ENCODE data around the gene TFEB. TPM values are rescaled to one million over a fixed set of nuclear protein-coding genes. Genes with fewer than 3 reads are reported as not detected.

Gene TFEB
- total RNA-seq, 2 donors from 2014 or later, result 33.3 to 34.6 TPM

- ATAC-seq, result no peak
- no peak for DNase-seq
- intact Hi-C loops (cut with DNase I), result no loop called here
Observed at GRCh38 chr6:41728954-41729353, 6.5 kb downstream of the TFEB start.

DNA sequence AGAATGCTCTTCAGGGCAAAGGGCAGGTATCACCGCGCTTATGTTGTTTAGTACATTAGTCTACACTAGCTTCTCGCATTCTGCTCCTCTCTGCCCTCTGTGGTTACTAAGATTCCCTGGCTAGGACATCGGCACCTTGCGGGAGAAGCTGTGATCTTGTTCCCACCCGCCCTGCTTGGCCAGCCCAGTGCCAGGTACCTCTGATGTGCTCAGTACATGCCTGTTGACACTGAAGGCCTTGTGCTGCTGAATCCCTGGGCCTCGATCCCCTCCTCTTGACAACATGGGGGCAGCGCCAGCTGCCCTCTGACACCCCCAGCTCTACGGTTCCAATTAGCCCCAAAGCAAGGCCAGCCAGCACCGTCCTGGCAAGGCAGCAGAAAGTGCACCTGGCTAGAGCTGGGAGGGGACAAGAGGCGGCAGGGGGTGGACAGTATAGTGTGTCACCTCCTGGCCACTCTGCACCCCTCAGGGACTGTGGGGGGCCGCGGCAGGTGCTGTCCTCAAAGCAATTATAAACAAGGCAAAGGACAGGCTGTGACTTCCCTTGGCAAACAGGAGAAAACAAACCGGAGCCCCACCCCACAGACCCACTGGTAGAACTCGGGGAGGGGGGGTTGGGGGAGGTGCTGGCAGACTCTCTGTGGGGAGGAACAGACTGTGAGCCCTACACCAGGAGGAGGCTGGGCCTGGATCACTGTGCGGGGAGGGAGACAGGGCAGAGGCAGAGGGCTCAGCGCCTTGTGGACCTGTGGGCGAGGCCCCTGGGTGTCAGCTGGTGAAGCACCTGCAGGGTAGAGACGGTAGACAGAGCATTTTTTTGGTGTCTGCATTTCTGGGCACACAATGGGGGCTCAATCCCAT, 7.1 kb downstream of the TFEB start:
- ATAC-seq (peak; percentile 8 to 47), DNase-seq (no peak)
- intact Hi-C loops (cut with DNase I), result no loop called here

- ATAC-seq (no peak), DNase-seq (no peak)
- intact Hi-C loops (cut with DNase I), result no loop called here
Observed at GRCh38 chr6:41727705-41728072, 7.7 kb downstream of the TFEB start.

DNA sequence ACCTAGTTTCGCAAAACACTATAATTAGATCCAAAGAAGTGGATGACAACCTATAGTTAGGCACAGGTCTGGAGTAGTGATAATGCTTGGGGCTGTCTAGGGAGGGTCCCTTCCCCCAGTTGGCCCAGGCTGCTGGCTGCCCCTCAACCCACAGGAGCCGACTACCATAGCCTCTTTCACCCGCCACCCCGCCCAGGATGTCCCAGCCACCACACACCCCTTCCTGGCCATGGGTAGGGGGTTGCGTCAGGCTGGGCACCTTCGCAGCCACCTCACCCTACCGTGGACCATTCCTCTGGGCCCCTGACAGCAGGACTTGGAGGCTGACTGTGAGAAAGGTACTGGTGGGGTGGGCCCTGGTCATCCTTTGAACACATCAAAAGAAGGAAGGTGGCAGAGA, 8.5 kb downstream of the TFEB start:
- DNase-seq (no peak), ATAC-seq (no peak)
- intact Hi-C loops (cut with DNase I), result no loop called here

GRCh38 chr6:41724586-41725501, 10.6 kb downstream of the TFEB start:
- ATAC-seq (no peak), DNase-seq (no peak)
- intact Hi-C loops (cut with DNase I), result no loop called here

DNA sequence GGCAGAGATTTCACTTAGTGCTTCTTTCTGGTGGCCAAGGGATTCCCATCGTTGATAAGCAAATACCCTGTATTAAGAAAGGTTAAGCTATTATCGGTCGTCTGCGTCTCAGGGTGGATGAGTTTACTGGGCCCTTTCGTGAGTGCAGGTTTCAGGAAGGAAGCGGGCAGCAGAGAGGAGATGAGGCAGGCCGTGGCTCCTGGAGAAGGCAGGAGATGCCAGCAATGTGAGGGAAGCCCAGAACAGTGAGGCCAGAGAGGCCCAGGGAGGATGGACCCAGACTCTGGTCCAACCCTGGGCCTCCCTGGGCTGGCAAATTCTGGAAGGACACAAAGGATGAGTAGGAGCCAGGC, 11.2 kb downstream of the TFEB start:
- ATAC-seq, result peak in 1 of 2 donors; percentile 5
- DNase-seq, result no peak

DNA sequence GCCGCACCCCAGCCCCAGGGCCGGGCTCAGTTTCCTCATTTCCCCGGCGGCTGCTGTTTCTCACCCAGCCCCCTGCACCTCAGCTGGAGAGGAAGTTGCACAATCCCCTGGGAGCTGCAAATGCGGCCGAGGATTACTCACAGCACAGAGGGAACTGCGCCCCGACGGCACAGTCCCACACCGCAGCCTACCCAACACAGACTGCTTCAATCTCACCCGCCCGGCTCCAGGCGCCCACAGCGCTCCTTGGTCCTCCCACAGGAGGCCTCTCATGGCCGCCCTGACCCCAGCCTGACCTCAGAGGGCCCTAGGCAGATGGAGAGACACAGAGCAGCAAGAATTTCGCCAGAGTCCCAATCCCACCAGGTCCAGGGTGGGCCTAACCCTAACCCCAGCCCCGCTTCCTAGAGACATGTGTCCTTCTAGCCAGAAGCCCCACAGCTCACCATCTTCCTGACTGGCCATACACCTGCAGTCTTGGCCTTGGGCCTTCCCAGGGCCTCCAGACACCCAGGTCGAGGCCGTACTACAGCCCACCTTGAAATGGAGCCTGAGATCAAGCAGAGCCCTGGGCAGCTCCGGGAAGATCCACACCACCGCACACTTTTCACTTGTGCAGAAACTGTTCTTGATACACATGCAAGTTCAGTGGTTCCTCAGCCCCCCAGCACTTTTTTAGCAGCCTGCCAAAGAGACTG, 11.7 kb downstream of the TFEB start:
- peak; percentile 83 for DNase-seq
- intact Hi-C loops (cut with DNase I), result no loop called here
- peak; percentile 86 to 92 for ATAC-seq

More for the DNA sequence above, 11.2 kb downstream of the TFEB start:
- intact Hi-C loops (cut with DNase I), result no loop called here

DNA sequence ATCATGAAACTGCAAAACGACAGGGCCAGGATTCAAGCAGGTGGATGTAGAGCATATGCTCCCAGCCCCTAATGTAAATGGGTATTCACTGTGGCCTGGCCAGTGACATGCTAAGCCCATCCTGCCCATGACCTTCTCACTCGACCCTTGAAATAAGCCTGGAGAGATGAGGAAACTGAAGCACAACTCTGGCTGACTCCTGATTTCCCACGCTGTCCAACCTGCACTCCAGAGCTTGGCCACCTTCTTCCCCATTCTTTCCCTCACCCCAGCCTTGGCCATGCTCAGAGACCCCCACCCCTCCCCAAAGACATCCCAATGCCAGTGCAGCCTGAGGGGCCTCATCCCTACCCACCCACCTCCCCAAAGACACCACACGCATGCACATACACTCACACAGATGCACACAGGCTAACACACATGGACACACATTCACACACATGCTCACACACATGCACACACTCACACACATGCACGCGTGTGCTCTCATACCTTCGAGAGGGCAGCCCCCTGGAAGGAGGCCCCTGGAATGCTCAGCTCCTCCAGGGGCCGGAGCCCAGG, 12.4 kb downstream of the TFEB start:
- ATAC-seq, result peak in 1 of 2 donors; percentile 3
- no peak for DNase-seq
- intact Hi-C loops (cut with DNase I), result no loop called here

DNA sequence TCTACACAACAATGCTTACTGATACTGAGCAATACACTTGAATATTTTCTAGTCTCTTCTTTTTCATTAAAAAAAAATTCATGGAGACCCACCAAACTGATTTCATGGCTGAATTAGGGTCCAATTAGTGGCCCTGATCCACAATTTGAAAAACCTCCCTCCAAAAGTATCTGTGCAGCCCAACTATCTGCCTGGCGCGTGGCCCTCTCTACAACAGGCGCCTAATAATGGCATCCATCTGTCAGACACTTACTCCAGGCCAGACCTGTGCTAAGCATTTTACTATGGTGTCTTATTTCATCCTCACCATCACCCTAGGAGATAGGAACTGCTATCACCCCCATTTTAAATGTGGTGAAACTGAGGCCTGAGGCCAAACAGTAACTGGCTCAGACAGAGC, 14.0 kb downstream of the TFEB start:
- no peak for DNase-seq
- ATAC-seq, result no peak
- intact Hi-C loops (cut with DNase I), result no loop called here

DNA sequence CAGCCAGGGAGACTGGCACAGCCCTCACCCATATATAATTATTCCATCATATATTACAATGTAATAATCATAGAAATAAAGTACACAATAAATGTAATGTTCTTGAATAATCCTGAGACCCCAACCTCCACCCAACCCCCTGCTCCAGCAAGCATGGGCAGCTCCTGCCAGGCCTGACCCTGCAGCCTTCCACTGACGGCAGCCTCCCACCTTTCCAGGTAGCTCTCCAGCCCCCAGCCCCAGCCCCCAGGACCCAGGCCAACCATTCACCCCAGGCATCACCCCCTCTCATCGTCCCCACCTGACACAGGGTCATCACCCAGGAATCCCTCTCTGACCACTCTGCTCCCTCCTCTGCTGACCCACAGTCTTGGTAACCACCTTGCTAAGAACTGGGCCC, 14.6 kb downstream of the TFEB start:
- intact Hi-C loops (cut with DNase I), result no loop called here
- no peak for ATAC-seq
- no peak for DNase-seq

DNA sequence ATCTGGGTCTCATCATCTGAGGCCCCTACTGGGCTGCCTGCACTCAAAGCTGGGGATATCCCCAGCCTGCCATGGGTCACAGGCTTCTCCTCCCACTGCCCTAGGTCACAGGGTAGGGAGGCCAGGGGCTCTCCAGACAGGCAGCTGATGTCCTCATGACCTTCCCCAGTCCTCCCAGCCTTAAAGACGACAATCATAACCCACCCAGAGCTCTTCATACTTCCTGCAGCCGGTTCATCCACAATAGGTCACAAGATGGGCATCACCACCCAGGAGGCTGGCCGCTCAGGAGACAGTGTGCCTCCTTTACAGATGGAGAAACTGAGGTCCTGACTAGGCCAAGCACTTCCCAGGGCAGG, 15.2 kb downstream of the TFEB start:
- intact Hi-C loops (cut with DNase I), result no loop called here
- ATAC-seq (no peak), DNase-seq (no peak)

GRCh38 chr6:41719436-41720261, 15.8 kb downstream of the TFEB start:
- intact Hi-C loops (cut with DNase I), result no loop called here
- ATAC-seq, result no peak

DNA sequence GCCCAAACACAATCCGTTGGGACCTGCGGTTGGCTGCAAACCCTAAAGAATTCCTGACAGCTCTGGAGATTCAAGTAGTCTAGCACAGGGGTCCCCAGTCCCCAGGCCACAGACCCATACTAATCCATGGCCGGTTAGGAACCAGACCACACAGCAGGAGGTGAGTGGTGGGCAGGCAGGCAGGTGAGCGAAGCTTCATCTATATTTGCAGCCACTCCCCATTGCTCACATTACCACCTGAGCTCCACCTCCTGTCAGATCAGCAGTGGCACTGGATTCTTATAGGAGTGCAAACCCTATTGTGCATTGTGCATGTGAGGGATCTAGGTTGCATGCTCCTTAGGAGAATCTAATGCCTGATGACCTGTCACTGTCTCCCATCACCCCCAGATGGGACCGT, 16.6 kb downstream of the TFEB start:
- intact Hi-C loops (cut with DNase I), result no loop called here
- ATAC-seq (no peak), DNase-seq (no peak)

More at GRCh38 chr6:41719436-41720261, 15.8 kb downstream of the TFEB start:
- no peak for DNase-seq

DNA sequence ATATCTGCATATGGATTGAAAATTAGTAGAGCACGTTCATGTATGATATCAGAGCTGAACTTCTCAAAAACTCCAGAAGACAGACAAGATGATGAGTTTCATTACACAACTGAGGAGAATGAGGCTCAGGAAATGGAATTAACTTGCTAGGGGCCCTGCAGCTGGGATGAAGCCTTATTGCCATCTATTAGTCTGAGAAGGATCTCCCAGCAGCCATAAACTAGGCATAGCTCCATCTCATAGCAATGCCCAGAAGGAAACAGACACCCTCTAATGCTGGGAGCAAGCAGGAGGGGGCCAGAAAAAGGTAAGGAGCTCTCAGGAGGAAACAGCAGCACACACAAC, 18.0 kb downstream of the TFEB start:
- ATAC-seq (no peak), DNase-seq (no peak)
- intact Hi-C loops (cut with DNase I), result no loop called here

- no peak for DNase-seq
- intact Hi-C loops (cut with DNase I), result no loop called here
- peak; percentile 34 to 58 for ATAC-seq
Observed at GRCh38 chr6:41716516-41717391, 18.7 kb downstream of the TFEB start.

- DNase-seq, result no peak
- no peak for ATAC-seq
- intact Hi-C loops (cut with DNase I), result no loop called here
Observed at GRCh38 chr6:41715795-41716515, 19.5 kb downstream of the TFEB start.

GRCh38 chr6:41714556-41715273, 20.7 kb downstream of the TFEB start:
- DNase-seq (no peak), ATAC-seq (no peak)
- intact Hi-C loops (cut with DNase I), result no loop called here

All from left cardiac atrium (tissue), 4 donors.